C1 segment of cervical spinal cord (tissue), 14 donors: ENCODE results near the gene ZC3H12D.
"Not testable (repeated sequence)": the region's sequence is repeated elsewhere in the genome, so short reads cannot be mapped to it uniquely, and the experiment has no call there.

Experiments used
- DNase-seq, 14 donors: peaks; one replicate each; lab custom pipeline; 2025; lab: John Stamatoyannopoulos, UW

The ZC3H12D gene

GRCh38 chr6:149484733-149485700, at the start of gene ZC3H12D:
Gene ZC3H12D (minus strand): TSS chr6:149485014. CDS start chr6:149474543, 10,471 bp downstream.
- no peak for DNase-seq

- DNase-seq = no peak
Observed at GRCh38 chr6:149529650-149530049, 44.8 kb upstream of the ZC3H12D start.

- DNase-seq = no peak
Observed at GRCh38 chr6:149515494-149515893, 30.7 kb upstream of the ZC3H12D start.

GRCh38 chr6:149513915-149514314, 29.1 kb upstream of the ZC3H12D start:
- no peak for DNase-seq

GRCh38 chr6:149510793-149511512, 26.1 kb upstream of the ZC3H12D start:
- DNase-seq = no peak

- DNase-seq = no peak
Observed at GRCh38 chr6:149508485-149508884, 23.7 kb upstream of the ZC3H12D start.

GRCh38 chr6:149503872-149504271, 19.1 kb upstream of the ZC3H12D start:
- DNase-seq = no peak

GRCh38 chr6:149503276-149503675, 18.5 kb upstream of the ZC3H12D start:
- no peak for DNase-seq

- no peak for DNase-seq
Observed at GRCh38 chr6:149501768-149502167, 17.0 kb upstream of the ZC3H12D start.

GRCh38 chr6:149501201-149501600, 16.4 kb upstream of the ZC3H12D start:
- no peak for DNase-seq

- no peak for DNase-seq
Observed at GRCh38 chr6:149500096-149500495, 15.3 kb upstream of the ZC3H12D start.

- DNase-seq = no peak
Observed at GRCh38 chr6:149499066-149499465, 14.3 kb upstream of the ZC3H12D start.

GRCh38 chr6:149497365-149497764, 12.6 kb upstream of the ZC3H12D start:
- no peak for DNase-seq

- not testable (repeated sequence) for DNase-seq
Observed at GRCh38 chr6:149496597-149496996, 11.8 kb upstream of the ZC3H12D start.

GRCh38 chr6:149495349-149496016, 10.7 kb upstream of the ZC3H12D start:
- DNase-seq = not testable (repeated sequence)

- not testable (repeated sequence) for DNase-seq
Observed at GRCh38 chr6:149494810-149495209, 10.0 kb upstream of the ZC3H12D start.

- DNase-seq = no peak
Observed at GRCh38 chr6:149493761-149494320, 9.0 kb upstream of the ZC3H12D start.

GRCh38 chr6:149492798-149493343, 8.1 kb upstream of the ZC3H12D start:
- no peak for DNase-seq

- no peak for DNase-seq
Observed at GRCh38 chr6:149489967-149490366, 5.2 kb upstream of the ZC3H12D start.

GRCh38 chr6:149488815-149489214, 4.0 kb upstream of the ZC3H12D start:
- DNase-seq = no peak

- no peak for DNase-seq
Observed at GRCh38 chr6:149487316-149487715, 2.5 kb upstream of the ZC3H12D start.
